GM10847 (cell line): Measurements from ENCODE around the gene PLGRKT.

ENCODE experiments used
- POLR2A ChIP-seq: IDR thresholded peaks from 2 replicates; pipeline ENCODE4 v1.6.1; 2011; ENCODE audit not compliant: insufficient read length; ENCODE audit errors: extremely low read depth

The PLGRKT gene

DNA sequence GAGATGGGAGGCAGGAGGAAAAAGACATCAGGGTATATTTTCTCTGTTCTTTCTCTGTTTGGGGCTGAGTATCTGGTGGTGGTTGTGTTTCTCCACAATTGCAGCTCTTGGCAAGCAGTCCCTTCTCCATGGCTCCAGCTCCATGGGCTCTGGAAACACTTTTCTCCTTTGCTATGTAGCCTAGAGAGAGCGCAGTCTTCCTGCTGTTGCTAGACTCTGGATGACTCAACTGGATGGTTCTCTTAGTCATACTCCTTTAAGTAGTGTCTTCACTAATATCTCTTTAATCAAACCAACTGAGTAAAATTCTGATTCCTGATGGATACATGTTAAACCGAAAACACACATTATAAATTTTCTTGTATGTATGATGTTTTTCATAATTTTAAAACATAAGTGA lies 3.3 kb upstream of the PLGRKT start:
- TF ChIP-seq POLR2A = no peak

DNA sequence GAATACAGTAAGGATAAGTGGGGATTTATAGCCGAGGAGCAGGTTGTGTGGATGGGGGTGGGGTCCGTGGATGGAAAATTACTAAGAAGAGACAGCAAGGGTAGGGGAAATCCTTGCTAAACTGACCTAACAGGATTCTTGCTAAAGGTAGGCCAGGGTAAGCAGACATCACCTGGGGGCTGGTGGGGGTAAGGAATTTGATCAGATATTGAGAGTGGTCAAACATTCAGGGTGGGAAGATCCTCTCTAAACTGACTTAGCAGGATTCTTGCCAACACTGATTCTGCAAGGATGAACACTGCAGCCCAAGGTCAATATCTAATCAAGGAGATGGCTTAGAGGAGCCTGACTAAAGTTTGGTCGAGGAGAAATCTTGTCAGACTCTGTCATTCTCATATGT lies 2.7 kb upstream of the PLGRKT start:
- no peak for TF ChIP-seq POLR2A

DNA sequence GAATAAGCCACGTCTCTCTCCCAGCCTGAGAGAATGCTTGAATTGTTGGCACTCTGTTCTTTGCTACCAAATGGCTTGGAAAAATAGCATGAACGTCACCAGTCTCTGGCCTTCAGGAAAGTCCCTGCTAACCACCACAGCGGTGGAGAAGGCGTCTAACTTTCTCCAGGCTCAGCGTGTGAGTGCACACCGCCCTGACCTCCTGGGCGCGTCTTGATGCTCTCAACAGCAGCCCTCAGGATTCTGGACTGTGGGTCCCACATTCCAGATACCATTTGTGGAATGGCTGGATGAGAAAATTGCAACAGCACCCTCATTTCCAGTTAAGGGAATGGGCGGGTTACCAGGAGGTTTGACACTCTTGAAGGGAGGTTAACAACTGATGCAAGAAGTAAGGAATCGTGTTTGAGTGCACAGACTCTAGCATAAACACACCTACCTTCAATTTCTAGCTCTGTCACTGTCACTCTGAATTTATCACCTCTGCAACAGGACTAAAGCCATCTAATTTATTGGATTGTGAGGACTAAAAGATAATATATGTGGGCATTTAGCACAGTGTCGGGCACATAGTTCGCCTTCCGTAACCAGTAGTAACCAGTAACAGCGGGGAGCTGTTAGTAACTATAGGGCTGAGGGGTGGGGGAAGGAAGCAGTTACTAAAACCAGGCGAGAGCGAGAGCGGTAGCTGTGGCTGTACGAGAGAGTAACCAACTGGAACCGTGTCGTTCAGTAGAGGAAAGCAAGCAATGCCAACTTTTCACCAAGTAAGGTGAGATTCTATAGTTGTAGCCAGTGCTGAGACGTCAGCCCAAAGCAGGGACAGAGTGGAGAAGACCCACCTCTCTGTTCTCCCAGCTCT lies 807 bp upstream of the PLGRKT start:
- no peak for TF ChIP-seq POLR2A

DNA sequence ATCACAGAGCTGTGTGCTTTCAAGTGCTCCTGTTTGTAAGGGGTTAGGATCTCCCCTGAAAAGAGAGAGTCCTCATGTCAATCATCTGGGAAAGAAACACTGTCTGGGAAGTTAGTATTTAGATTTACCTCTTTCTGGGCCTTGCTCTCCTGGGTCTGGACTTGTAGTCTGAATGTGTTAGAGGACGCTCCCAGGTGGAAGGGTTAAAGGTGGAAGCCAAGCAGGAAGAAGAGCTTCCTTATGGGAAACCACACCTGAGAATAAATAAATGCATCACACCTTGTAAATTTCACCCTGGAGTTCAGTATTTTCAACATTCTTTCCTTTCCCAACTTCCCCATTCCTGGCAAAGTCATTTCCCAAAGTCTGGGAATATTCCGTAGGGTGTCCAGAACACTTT lies 1.3 kb downstream of the PLGRKT start:
- TF ChIP-seq POLR2A = no peak

DNA sequence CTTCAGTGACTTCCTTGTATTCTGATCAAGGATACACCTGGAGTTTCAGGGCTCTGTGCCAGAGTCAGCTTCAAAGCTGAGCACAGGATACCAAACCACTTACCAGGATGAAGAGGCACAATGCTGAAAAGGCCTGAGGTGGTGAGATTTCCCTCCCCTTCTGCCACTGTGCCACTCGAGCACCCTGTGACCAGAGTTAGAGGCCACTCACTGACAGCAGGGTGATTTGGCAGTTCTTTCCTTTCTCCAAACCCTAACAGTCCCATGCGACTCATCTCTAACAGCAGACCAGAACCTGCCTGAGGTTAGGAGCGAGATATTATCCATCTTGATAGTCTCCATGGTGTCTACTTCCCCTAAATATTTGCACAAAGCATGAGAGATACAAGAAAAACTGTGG lies 1.8 kb downstream of the PLGRKT start:
- TF ChIP-seq POLR2A = no peak

DNA sequence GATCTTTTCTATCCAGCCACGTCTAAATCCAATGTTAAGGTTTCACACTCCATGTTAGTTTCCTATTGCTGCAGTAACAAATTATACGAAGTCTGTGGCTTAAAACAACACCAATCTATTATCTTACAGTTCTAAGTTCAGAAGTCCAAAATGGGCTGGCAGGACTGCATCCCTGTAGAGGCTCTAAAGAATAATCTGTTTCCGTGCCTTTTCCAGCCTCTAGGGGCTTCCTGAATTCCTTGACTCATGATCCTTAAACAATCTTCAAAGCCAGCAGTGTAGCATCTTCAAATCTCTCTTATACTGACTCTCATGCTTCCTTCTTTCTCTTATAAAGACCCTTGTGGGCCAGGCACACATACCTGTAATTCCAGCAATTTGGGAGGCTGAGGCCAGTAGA lies 6.8 kb downstream of the PLGRKT start:
- TF ChIP-seq POLR2A = no peak

DNA sequence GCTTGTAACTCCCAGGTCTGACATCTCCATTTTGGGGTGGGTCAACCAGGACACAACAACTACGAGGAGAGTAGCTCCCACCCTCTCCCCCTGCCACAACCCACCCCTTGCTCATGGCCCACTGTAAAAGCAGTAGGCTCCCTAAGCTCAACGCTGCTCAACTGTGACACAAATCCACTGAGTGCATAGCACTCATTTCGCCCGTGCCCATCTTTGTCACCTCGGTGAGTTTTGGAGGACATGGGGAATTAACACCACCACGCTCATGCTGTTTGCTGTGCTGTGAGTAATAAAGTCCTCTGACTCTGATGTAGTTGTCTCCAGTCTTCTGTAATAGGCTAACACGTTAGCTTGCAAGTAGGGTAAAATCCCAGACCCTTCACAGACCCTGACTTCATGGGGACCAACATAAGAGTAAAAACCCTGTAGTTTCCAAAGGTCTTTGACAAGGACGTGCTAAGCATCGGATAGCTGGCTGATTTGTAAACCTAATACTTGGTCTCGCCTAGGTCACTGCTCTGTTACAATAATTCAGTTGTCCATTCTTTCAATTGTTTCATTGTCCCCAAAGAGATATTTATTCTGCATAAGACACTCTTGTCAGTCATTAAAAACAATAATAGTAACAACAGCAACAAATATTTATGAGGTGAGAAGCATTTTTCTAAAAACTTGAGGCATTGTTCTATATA lies 7.7 kb downstream of the PLGRKT start:
- no peak for TF ChIP-seq POLR2A

DNA sequence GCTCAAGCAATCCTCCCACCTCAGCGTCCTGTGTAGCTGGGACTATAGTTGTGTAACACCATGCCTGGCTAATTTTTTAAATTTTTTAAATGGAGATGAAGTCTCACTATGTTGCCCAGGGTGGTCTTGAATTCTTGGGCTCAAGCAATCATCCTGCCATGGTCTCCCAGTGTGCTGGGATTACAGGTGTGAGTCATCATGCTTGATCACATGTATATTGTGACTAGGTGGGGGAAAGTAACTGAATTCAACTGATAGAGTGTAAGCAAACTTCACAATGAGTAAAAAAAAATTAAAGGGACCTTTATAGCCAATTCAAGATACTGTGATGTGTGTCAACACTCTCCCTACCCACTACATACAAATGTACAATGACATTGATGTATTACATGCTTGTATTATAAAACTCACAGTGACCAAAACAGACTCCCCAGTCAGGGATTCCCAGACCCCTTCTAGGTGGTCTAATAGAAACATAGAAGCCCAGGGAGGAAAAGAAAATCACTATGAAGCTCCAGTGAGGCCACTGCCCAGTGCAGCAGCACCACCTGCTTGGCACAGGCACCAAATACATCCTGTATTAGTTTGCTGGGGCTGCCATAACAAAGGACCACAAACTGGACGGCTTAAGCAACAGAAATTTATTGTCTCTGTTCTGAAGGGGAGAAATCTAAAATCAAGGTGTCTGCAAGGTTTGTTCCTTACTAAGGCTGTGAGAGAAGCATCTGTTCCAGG lies 8.8 kb downstream of the PLGRKT start:
- no peak for TF ChIP-seq POLR2A

DNA sequence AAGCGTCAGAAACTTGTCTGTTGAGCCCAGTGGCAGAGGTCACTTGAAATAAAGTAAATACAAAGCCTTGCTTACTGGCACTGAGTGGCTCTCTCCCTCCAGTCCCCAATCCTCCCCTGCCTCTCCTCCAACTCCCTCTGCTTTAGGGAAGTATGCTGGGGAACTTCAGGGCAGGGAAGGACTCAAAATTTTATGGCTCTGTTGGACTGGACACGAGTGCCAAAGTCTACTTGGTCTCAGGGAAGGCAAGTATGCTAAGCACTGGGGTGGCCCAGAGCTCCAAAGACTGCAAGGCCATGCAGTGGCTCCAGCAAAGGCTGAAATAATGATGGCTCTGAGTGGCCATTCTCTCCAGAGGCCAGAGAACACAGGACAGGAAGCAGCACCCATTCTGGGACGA lies 9.6 kb downstream of the PLGRKT start:
- no peak for TF ChIP-seq POLR2A

DNA sequence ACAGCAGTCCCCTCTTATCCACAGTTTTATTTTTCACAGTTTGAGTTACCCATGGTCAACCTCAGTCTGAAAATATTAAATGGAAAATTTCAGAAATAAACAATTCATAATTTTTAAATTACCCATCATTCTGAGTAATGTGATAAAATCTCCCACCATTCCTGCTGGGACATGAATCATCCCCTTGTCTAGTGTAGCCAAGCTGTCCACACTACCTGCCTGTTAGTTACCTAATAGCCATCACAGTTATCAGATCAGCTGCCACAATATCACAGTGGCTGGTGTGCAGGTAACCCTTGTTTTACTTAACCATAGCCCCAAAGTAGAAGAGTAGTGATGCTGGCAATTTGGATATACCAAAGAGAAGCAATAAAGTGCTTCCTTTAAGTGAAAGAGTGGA lies 10.7 kb downstream of the PLGRKT start:
- TF ChIP-seq POLR2A = no peak

DNA sequence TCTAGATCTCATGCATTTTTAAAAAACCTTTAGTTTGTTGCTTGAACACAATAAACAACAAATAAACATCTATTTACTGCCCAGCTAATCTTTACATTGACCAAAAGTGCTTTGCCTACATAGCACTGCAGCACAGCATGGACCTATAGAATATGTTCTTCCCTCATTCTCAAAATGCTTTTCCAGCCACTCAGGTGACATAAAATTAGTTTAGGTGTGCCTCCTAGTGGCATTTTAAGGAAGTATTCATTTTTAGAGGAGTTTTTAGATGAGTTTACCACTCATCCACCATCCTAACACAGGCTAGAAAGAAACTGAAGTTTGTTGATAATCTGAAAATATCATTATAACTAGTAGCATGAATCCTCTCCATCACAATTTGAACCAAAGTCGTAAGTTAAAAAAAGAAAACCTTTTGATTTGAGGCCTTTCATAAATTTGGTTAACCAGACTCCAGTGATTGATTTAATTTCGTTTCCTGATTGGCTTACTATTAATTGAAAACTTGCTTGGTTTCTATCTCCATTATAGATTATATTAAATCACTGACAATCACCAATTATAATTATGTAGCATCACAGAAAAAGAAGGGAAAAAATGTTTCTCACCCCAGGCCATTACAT lies 12.6 kb downstream of the PLGRKT start:
- no peak for TF ChIP-seq POLR2A

DNA sequence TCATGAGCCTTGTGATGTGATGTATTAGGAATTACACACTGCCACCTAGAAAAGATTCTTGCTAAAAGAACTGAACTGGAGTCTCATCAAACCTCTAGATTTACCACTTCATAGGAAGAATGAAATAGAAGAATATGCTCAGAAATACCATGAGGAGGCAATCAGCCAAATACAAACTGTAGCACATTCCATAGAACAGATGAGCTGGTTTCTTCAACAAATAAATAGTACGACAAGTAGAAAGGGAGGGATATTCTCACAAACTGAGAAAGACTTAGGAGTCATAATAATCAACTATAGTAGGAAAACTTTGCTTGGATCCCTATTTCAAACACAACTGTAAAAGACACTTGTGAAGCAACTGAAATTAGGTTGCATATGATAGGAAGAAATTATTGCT lies 15.4 kb downstream of the PLGRKT start:
- TF ChIP-seq POLR2A = no peak

DNA sequence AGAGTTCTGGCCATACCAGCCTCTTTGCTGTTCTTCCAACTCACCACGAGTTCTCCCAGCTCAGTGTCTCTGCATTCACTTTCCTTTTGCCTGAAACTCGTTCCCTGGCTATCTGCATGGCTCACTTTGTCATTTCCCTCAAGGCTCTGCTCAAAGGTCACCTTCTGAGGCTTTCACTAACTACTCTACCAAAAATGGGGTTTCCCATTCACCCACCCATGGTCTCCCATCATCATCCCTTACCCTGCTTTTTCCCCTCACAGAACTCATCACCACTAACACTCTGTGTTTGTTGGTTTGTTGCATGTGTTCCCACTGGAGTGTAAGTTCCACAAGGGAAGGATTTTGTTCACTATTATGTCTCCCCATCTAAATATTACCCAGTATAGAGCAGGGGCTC lies 16.6 kb downstream of the PLGRKT start:
- no peak for TF ChIP-seq POLR2A

DNA sequence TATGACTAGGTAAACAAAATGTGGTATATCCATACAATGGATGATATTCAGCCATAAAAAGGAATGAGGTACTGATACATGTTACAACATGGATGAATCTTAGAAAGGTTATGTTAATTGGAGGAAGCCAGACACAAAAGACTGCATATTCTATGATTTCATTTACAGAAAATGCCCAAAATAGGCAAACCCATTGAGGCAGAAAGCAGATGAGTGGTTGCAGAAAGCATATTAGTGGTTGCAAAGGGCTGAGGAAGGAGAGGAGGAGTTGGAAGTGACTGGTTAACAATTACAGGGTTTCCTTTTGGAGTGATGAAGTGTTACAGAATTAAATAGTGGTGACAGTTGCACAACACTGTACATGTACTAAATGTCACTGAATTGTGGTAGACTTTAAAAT lies 17.7 kb downstream of the PLGRKT start:
- no peak for TF ChIP-seq POLR2A

DNA sequence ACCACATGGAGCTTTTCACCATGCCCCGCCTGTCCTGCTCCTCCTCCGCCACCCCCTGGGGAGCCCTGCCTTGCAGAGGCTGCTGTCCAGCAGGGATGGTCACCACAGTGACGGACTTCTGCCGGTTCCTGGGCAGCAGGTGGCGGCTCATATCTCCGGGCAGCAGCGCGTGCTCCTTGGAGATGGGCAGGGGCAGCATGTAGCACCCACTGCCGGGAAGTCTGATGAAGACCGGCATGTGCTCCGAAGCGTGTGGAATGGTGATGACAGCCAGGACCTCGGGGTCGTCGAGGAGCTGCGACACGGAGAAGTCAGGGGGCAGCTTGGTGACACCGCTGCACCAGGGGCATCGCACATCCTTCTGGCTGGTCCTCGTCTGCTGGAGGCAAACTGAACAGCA lies 19.2 kb downstream of the PLGRKT start:
- TF ChIP-seq POLR2A = no peak
